ENCODE data around the gene COPB2.

DNA sequence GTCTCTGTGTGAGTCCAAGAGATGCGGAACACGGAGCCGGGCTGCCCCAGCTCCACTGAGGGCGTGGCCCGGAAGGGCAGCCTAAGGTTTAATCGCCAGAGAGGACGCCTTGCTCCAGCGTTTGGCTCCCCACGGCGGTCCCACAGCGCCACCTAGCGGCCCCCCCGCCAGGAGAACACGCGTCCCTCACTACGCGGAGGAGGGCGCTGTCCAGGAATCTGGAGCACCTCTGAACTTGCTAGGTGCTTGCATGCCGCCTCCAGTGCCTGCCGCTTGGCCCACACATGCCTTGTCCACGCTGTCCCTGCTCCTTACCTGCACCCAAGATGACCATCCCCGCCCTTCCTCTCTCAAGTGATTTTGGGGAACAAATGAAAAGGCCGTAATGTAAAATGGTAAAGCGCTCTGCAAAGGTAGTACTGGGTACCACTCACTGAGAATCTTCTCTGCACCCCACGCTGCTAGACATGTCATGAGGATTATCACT is 60.0 kb downstream of the COPB2 start:
- TF ChIP-seq MXI1 (IDR thresholded peaks at IDR 0.05; ENCODE audit: low read depth, low read length) (no peak), CBX5 (IDR thresholded peaks at IDR 0.05; ENCODE audit: low read depth) (no peak), ZBTB33 (IDR thresholded peaks at IDR 0.05) (no peak), ZNF24 (IDR thresholded peaks at IDR 0.05) (no peak), POLR2AphosphoS5 (IDR thresholded peaks at IDR 0.05; ENCODE audit: low read length) (no peak), SPI1 (IDR thresholded peaks at IDR 0.05; ENCODE audit: borderline replicate concordance, insufficient read depth, low read depth, low read length) (no peak), HCFC1 (IDR thresholded peaks at IDR 0.05; ENCODE audit: low read length) (no peak), CHD1 (IDR thresholded peaks at IDR 0.05; ENCODE audit: low read depth, low read length) (no peak), FOXM1 (IDR thresholded peaks at IDR 0.05; ENCODE audit: low read depth, low read length) (no peak), RFX5 (IDR thresholded peaks at IDR 0.05; ENCODE audit: low read depth, low read length) (no peak)
- TF ChIP-seq, protein P1, sequence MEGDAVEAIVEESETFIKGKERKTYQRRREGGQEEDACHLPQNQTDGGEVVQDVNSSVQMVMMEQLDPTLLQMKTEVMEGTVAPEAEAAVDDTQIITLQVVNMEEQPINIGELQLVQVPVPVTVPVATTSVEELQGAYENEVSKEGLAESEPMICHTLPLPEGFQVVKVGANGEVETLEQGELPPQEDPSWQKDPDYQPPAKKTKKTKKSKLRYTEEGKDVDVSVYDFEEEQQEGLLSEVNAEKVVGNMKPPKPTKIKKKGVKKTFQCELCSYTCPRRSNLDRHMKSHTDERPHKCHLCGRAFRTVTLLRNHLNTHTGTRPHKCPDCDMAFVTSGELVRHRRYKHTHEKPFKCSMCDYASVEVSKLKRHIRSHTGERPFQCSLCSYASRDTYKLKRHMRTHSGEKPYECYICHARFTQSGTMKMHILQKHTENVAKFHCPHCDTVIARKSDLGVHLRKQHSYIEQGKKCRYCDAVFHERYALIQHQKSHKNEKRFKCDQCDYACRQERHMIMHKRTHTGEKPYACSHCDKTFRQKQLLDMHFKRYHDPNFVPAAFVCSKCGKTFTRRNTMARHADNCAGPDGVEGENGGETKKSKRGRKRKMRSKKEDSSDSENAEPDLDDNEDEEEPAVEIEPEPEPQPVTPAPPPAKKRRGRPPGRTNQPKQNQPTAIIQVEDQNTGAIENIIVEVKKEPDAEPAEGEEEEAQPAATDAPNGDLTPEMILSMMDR (IDR thresholded peaks at IDR 0.05 in 2 of 3, conservative IDR thresholded peaks at IDR 0.05 in 1 of 3; ENCODE audit: control insufficient read depth in 2 of 3, extremely low read depth in 1 of 3, insufficient read depth in 1 of 3, low read depth in 3 of 3, low read length in 3 of 3): peak; percentile 96 to 100 (median 97)
